ENCODE measurements around the gene GAPVD1.

GRCh38 chr9:125272697-125273096, 11.1 kb downstream of the GAPVD1 start:
- no peak for TF ChIP-seq CTCF (IDR thresholded peaks at IDR 0.05)
- no peak for TF ChIP-seq POLR2A (IDR thresholded peaks at IDR 0.05)
- TF ChIP-seq POLR2AphosphoS5 (IDR thresholded peaks at IDR 0.05; ENCODE audit: insufficient read depth in 1 of 2, low read depth in 1 of 2) = no peak
